HL-60/S4 (cell line): ENCODE data around the gene BCAP31.
"Not testable (repeated sequence)": the region's sequence is repeated elsewhere in the genome, so short reads cannot be mapped to it uniquely, and the experiment has no call there.

Source experiments
- in situ Hi-C: fragments of 300-500 bp; cut with MboI; formaldehyde crosslinking; loops from 2 replicates; pipeline ENCODE4 v1.14.3; 2022; ENCODE audit warnings: low sequenced_read_pairs

BCAP31 gene

GRCh38 chrX:153722704-153723350 lies 1.4 kb downstream of the BCAP31 start:
- in situ Hi-C loops, result no loop called here

- in situ Hi-C loops, result no loop called here
Measured at GRCh38 chrX:153719701-153720100, 4.5 kb downstream of the BCAP31 start.

- in situ Hi-C loops, result no loop called here
Measured at GRCh38 chrX:153719238-153719637, 4.9 kb downstream of the BCAP31 start.

GRCh38 chrX:153717445-153717844 lies 6.7 kb downstream of the BCAP31 start:
- in situ Hi-C loops, result no loop called here

GRCh38 chrX:153714256-153714655 lies 9.9 kb downstream of the BCAP31 start:
- in situ Hi-C loops, result no loop called here

- in situ Hi-C loops, result no loop called here
Measured at GRCh38 chrX:153709726-153710674, 14.2 kb downstream of the BCAP31 start.

GRCh38 chrX:153708415-153708814 lies 15.8 kb downstream of the BCAP31 start:
- in situ Hi-C loops, result no loop called here

- in situ Hi-C loops, result no loop called here
Measured at GRCh38 chrX:153707406-153707805, 16.8 kb downstream of the BCAP31 start.

- in situ Hi-C loops, result no loop called here
Measured at GRCh38 chrX:153706799-153707198, 17.4 kb downstream of the BCAP31 start.

- in situ Hi-C loops, result not testable (repeated sequence)
Measured at GRCh38 chrX:153705403-153706060, 18.7 kb downstream of the BCAP31 start.

GRCh38 chrX:153704631-153705402 lies 19.4 kb downstream of the BCAP31 start:
- in situ Hi-C loops, result not testable (repeated sequence)

- in situ Hi-C loops, result no loop called here
Measured at GRCh38 chrX:153704021-153704526, 20.1 kb downstream of the BCAP31 start.

- in situ Hi-C loops, result no loop called here
Measured at GRCh38 chrX:153703036-153703370, 21.2 kb downstream of the BCAP31 start.

- in situ Hi-C loops, result no loop called here
Measured at GRCh38 chrX:153702336-153703035, 21.7 kb downstream of the BCAP31 start.

- in situ Hi-C loops, result no loop called here
Measured at GRCh38 chrX:153701706-153702105, 22.5 kb downstream of the BCAP31 start.

- in situ Hi-C loops, result no loop called here
Measured at GRCh38 chrX:153700967-153701366, 23.2 kb downstream of the BCAP31 start.

GRCh38 chrX:153700376-153700945 lies 23.7 kb downstream of the BCAP31 start:
- in situ Hi-C loops, result no loop called here

- in situ Hi-C loops, result not testable (repeated sequence)
Measured at GRCh38 chrX:153699784-153700371, 24.3 kb downstream of the BCAP31 start.

- in situ Hi-C loops, result not testable (repeated sequence)
Measured at GRCh38 chrX:153699210-153699783, 24.9 kb downstream of the BCAP31 start.
